HCT116 (cell line): Measurements from ENCODE around the gene CCDC134.

Experiments
- CTCF ChIP-seq, 3 experiments: fragments of 200-600 bp in 1 of 3; sonication (generic) in 1 of 3; IDR thresholded peaks in 2 of 3; conservative IDR thresholded peaks in 1 of 3; 2 replicates each; pipeline ENCODE4 v1.5.1; 2012 to 2017; ENCODE audit warnings: low read depth in 2 of 3, low read length in 2 of 3, antibody characterized with exemption in 1 of 3, borderline replicate concordance in 1 of 3, control low read depth in 1 of 3, mild to moderate bottlenecking in 1 of 3, mixed read lengths in 1 of 3, mixed run types in 1 of 3, moderate library complexity in 1 of 3; ENCODE audit not compliant: insufficient read depth in 1 of 3
- EZH2phosphoT487 ChIP-seq: fragments of 200-600 bp; IDR thresholded peaks from 2 replicates; pipeline ENCODE4 v1.6.1; 2018; ENCODE audit warnings: antibody characterized with exemption, borderline replicate concordance
- POLR2AphosphoS5 ChIP-seq: IDR thresholded peaks from 2 replicates; pipeline ENCODE4 v1.6.1; 2011; ENCODE audit warnings: mild to moderate bottlenecking, low read depth, low read length, moderate library complexity
- REST ChIP-seq: IDR thresholded peaks from 2 replicates; pipeline ENCODE4 v1.6.1; 2012; ENCODE audit warnings: low read depth
- SRF ChIP-seq: IDR thresholded peaks from 2 replicates; pipeline ENCODE4 v1.6.1; 2012; ENCODE audit warnings: low read depth
- ZNF274 ChIP-seq: fragments of 200-500 bp; sonication (Bioruptor generic); IDR thresholded peaks from 2 replicates; pipeline ENCODE4 v1.6.1; 2014; ENCODE audit warnings: mild to moderate bottlenecking, low read depth, low read length, inconsistent platforms

DNA sequence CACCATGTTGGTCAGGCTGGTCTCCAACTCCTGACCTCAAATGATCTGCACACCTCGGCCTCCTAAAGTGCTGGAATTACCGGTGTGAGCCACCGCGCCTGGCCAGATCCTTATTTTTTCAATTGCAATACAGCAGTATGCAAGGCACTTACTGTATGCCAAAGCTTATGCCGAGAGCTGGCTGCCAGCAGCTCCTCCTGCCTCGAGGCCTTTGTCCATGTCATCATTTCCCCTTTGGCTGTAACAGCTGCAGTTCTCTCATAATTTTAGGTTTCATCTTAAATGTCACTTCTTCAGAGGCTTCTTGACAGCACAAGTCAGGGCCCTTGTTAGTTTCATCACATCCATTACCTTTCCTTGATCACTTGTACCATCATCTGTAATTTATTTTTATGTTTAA, 30.9 kb downstream of the CCDC134 start:
- TF ChIP-seq CTCF (IDR thresholded peaks at IDR 0.05 in 2 of 3, conservative IDR thresholded peaks at IDR 0.05 in 1 of 3; ENCODE audit: borderline replicate concordance in 1 of 3, insufficient read depth in 1 of 3, low read depth in 2 of 3, low read length in 2 of 3) (no peak), ZNF274 (no peak), SRF (no peak), REST (no peak), EZH2phosphoT487 (no peak), POLR2AphosphoS5 (no peak)
